Measurements from ENCODE around the gene FAM174B. TPM values are rescaled to one million over a fixed set of nuclear protein-coding genes. Genes with fewer than 3 reads are reported as not detected.

Gene FAM174B
- total and polyA plus RNA-seq, 4 donors, result 2.5 to 4.5 (median 3.8) TPM

GRCh38 chr15:92667970-92668485 lies 12.5 kb upstream of the FAM174B start:
- WGBS, result 55% methylated on average over 6 of the region's 6 CpGs
- Histone ChIP-seq H3K9ac (ENCODE audit: low read depth in 1 of 2, low read length in 2 of 2) (no peak overlapping the region), H3K36me3 (ENCODE audit: control insufficient read depth in 4 of 4, insufficient read depth in 3 of 4, low read depth in 1 of 4, low read length in 3 of 4) (no peaks in the 10 kb centered on the region), H3K27ac (ENCODE audit: low read depth in 1 of 2, low read length in 2 of 2) (no peak overlapping the region), H3K27me3 (ENCODE audit: control insufficient read depth in 4 of 4, insufficient read depth in 4 of 4, low read length in 3 of 4) (no peaks in the 10 kb centered on the region), H3K9me3 (ENCODE audit: control insufficient read depth in 4 of 4, low read length in 3 of 4) (no peaks in the 10 kb centered on the region), H3K4me3 (ENCODE audit: low read depth in 1 of 3, low read length in 3 of 3) (no peak overlapping the region), H3K4me1 (ENCODE audit: control insufficient read depth in 4 of 4, insufficient read depth in 4 of 4, low read length in 3 of 4) (peaks cover 15 to 34% (median 26%) of the 10 kb centered on the region in 4 donors)
- DNase-seq (ENCODE audit: low spot score), result no peak
- no peak for TF ChIP-seq NR2F2 (IDR thresholded peaks at IDR 0.05)
- no peak for TF ChIP-seq MAX (IDR thresholded peaks at IDR 0.05)
- TF ChIP-seq HNF4G (IDR thresholded peaks at IDR 0.05), result no peak
- no peak for TF ChIP-seq GABPA (IDR thresholded peaks at IDR 0.05 in 1 of 2, conservative IDR thresholded peaks at IDR 0.05 in 1 of 2)
- no peak for TF ChIP-seq CTCF (IDR thresholded peaks at IDR 0.05; ENCODE audit: low read depth, low read length, missing input control)
- no peak for TF ChIP-seq FOXA1 (IDR thresholded peaks at IDR 0.05)
- no peak for TF ChIP-seq RXRA (IDR thresholded peaks at IDR 0.05)
- TF ChIP-seq SP1 (IDR thresholded peaks at IDR 0.05), result no peak

GRCh38 chr15:92667287-92667904 lies 11.8 kb upstream of the FAM174B start:
- Histone ChIP-seq H3K4me3 (ENCODE audit: low read depth in 1 of 3, low read length in 3 of 3) (no peak overlapping the region), H3K4me1 (ENCODE audit: control insufficient read depth in 4 of 4, insufficient read depth in 4 of 4, low read length in 3 of 4) (peaks cover 15 to 34% (median 26%) of the 10 kb centered on the region in 4 donors), H3K9ac (ENCODE audit: low read depth in 1 of 2, low read length in 2 of 2) (no peak overlapping the region), H3K36me3 (ENCODE audit: control insufficient read depth in 4 of 4, insufficient read depth in 3 of 4, low read depth in 1 of 4, low read length in 3 of 4) (no peaks in the 10 kb centered on the region), H3K27me3 (ENCODE audit: control insufficient read depth in 4 of 4, insufficient read depth in 4 of 4, low read length in 3 of 4) (no peaks in the 10 kb centered on the region), H3K9me3 (ENCODE audit: control insufficient read depth in 4 of 4, low read length in 3 of 4) (no peaks in the 10 kb centered on the region), H3K27ac (ENCODE audit: low read depth in 1 of 2, low read length in 2 of 2) (peak overlapping the region; percentile 61 to 62)
- TF ChIP-seq NR2F2 (IDR thresholded peaks at IDR 0.05) (no peak), JUND (IDR thresholded peaks at IDR 0.05) (no peak), RXRA (IDR thresholded peaks at IDR 0.05) (peak in 1 of 2 donors; percentile 36), FOXA2 (IDR thresholded peaks at IDR 0.05) (peak; percentile 92), CTCF (IDR thresholded peaks at IDR 0.05; ENCODE audit: low read depth, low read length, missing input control) (no peak), FOXA1 (IDR thresholded peaks at IDR 0.05) (peak; percentile 64), MAX (IDR thresholded peaks at IDR 0.05) (no peak), HNF4A (conservative IDR thresholded peaks at IDR 0.05) (peak in 1 of 2 donors; percentile 34), GABPA (IDR thresholded peaks at IDR 0.05 in 1 of 2, conservative IDR thresholded peaks at IDR 0.05 in 1 of 2) (no peak), SP1 (IDR thresholded peaks at IDR 0.05) (peak; percentile 37), RAD21 (IDR thresholded peaks at IDR 0.05) (no peak)
- no peak for DNase-seq (ENCODE audit: low spot score)
- 27% methylated on average over 13 of the region's 13 CpGs for WGBS

Measured in liver (tissue), 9 donors.